Neural cell (in vitro differentiated cells): ENCODE results near the gene PTPRG.

Experiments used
- EP300 ChIP-seq: fragments of 450-650 bp; conservative IDR thresholded peaks from 2 replicates; pipeline ENCODE4 v1.6.1; 2014; ENCODE audit warnings: antibody characterized with exemption, mild to moderate bottlenecking, moderate library complexity; ENCODE audit not compliant: poor library complexity, severe bottlenecking
- EZH2 ChIP-seq: fragments of 200-600, 300-800 bp; shearing (Covaris generic), sonication (generic); IDR thresholded peaks from 2 replicates; pipeline ENCODE4 v1.6.1; 2014; ENCODE audit warnings: antibody characterized with exemption, low read length, borderline replicate concordance, mild to moderate bottlenecking; ENCODE audit not compliant: insufficient read depth, poor library complexity, severe bottlenecking
- MXI1 ChIP-seq: fragments of 450-650 bp; conservative IDR thresholded peaks from 2 replicates; pipeline ENCODE4 v1.6.1; 2014; ENCODE audit warnings: antibody characterized with exemption, mild to moderate bottlenecking; ENCODE audit not compliant: poor library complexity, severe bottlenecking
- POLR2AphosphoS5 ChIP-seq: IDR thresholded peaks from 2 replicates; pipeline ENCODE4 v1.6.1; 2012
- RAD21 ChIP-seq: fragments of 450-650 bp; conservative IDR thresholded peaks from 2 replicates; pipeline ENCODE4 v1.6.1; 2014; ENCODE audit warnings: antibody characterized with exemption, mild to moderate bottlenecking, moderate library complexity
- SMC3 ChIP-seq: fragments of 450-650 bp; conservative IDR thresholded peaks from 2 replicates; pipeline ENCODE4 v1.6.1; 2014; ENCODE audit warnings: antibody characterized with exemption, mild to moderate bottlenecking, moderate library complexity; ENCODE audit not compliant: poor library complexity
- TAF1 ChIP-seq: IDR thresholded peaks from 2 replicates; pipeline ENCODE4 v1.6.1; 2012; ENCODE audit warnings: low read depth
- TF ChIP-seq, protein P1 (sequence below): fragments of 450-650 bp; IDR thresholded peaks from 2 replicates; pipeline ENCODE4 v1.5.1; 2014; ENCODE audit warnings: antibody characterized with exemption, mild to moderate bottlenecking, moderate library complexity; ENCODE audit not compliant: poor library complexity, severe bottlenecking
- TF ChIP-seq, protein P2 (sequence below): IDR thresholded peaks from 2 replicates; pipeline ENCODE4 v1.6.1; 2012; ENCODE audit warnings: borderline replicate concordance

DNA sequence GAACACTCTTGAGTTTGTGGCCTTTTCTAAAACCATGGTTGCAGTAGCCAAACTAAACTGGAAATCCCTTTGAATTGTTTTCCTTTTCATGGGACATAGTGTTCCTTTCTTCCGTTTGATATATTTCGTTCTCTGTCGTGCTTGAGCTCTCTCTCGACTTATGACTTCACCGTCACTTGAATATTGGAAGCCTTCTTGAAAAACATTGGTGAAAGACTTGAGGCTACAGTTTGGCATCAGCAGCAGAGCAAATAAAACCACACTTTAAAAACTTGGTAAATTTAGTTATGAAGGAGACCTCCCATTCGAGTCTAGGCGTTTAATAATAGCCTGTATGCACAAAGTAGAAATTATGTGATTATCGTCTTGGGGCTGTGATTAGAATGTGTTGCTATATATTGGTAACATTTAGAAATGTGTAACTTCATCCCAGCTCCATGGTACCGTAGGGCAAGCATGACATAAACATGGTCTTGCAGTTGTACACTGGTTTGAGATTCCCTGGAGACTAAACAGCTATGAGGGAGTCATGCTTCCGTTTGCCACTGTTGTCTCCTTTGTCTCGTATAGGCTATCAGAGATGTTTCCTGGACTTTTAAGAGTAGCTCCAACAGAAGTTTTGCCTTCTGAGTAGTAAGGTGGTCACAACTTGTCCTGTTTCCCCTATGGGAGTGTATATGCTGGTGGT is 122.3 kb downstream of the PTPRG start:
- TF ChIP-seq, protein P1, sequence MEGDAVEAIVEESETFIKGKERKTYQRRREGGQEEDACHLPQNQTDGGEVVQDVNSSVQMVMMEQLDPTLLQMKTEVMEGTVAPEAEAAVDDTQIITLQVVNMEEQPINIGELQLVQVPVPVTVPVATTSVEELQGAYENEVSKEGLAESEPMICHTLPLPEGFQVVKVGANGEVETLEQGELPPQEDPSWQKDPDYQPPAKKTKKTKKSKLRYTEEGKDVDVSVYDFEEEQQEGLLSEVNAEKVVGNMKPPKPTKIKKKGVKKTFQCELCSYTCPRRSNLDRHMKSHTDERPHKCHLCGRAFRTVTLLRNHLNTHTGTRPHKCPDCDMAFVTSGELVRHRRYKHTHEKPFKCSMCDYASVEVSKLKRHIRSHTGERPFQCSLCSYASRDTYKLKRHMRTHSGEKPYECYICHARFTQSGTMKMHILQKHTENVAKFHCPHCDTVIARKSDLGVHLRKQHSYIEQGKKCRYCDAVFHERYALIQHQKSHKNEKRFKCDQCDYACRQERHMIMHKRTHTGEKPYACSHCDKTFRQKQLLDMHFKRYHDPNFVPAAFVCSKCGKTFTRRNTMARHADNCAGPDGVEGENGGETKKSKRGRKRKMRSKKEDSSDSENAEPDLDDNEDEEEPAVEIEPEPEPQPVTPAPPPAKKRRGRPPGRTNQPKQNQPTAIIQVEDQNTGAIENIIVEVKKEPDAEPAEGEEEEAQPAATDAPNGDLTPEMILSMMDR = no peak
- no peak for TF ChIP-seq EZH2
- no peak for TF ChIP-seq RAD21
- TF ChIP-seq, protein P2, sequence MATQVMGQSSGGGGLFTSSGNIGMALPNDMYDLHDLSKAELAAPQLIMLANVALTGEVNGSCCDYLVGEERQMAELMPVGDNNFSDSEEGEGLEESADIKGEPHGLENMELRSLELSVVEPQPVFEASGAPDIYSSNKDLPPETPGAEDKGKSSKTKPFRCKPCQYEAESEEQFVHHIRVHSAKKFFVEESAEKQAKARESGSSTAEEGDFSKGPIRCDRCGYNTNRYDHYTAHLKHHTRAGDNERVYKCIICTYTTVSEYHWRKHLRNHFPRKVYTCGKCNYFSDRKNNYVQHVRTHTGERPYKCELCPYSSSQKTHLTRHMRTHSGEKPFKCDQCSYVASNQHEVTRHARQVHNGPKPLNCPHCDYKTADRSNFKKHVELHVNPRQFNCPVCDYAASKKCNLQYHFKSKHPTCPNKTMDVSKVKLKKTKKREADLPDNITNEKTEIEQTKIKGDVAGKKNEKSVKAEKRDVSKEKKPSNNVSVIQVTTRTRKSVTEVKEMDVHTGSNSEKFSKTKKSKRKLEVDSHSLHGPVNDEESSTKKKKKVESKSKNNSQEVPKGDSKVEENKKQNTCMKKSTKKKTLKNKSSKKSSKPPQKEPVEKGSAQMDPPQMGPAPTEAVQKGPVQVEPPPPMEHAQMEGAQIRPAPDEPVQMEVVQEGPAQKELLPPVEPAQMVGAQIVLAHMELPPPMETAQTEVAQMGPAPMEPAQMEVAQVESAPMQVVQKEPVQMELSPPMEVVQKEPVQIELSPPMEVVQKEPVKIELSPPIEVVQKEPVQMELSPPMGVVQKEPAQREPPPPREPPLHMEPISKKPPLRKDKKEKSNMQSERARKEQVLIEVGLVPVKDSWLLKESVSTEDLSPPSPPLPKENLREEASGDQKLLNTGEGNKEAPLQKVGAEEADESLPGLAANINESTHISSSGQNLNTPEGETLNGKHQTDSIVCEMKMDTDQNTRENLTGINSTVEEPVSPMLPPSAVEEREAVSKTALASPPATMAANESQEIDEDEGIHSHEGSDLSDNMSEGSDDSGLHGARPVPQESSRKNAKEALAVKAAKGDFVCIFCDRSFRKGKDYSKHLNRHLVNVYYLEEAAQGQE = no peak
- TF ChIP-seq SMC3 = no peak
- no peak for TF ChIP-seq TAF1
- TF ChIP-seq POLR2AphosphoS5 = no peak
- TF ChIP-seq EP300 = no peak
- TF ChIP-seq MXI1 = no peak
